Hematopoietic multipotent progenitor cell treated with erythropoietin and hydrocortisone succinate and interleukin-3 and kit ligand, for 15 days (in vitro differentiated cells): Measurements from ENCODE around the gene CASP10.
"Not testable (repeated sequence)": the region's sequence is repeated elsewhere in the genome, so short reads cannot be mapped to it uniquely, and the experiment has no call there.

Source experiments
- DNase-seq: peaks from one replicate; pipeline ENCODE4 v3.0.0-alpha.2; 2015; ENCODE audit warnings: low spot score

The CASP10 gene

GRCh38 chr2:201182650-201183364 is at the start of gene CASP10:
CASP10 (plus strand) TSS chr2:201183141; CDS start chr2:201185778, 2,637 bp downstream.
- peak; percentile 87 for DNase-seq

- DNase-seq: no peak
Measured at GRCh38 chr2:201135386-201135785, 47.6 kb upstream of the CASP10 start.

- DNase-seq: no peak
Measured at GRCh38 chr2:201136889-201137321, 46.0 kb upstream of the CASP10 start.

GRCh38 chr2:201137505-201138400 is 45.2 kb upstream of the CASP10 start:
- no peak for DNase-seq

GRCh38 chr2:201138401-201138970 is 44.5 kb upstream of the CASP10 start:
- DNase-seq: no peak

- DNase-seq: not testable (repeated sequence)
Measured at GRCh38 chr2:201138986-201139781, 43.8 kb upstream of the CASP10 start.

GRCh38 chr2:201139836-201140604 is 42.9 kb upstream of the CASP10 start:
- no peak for DNase-seq

- no peak for DNase-seq
Measured at GRCh38 chr2:201144101-201145051, 38.6 kb upstream of the CASP10 start.

GRCh38 chr2:201148434-201148990 is 34.4 kb upstream of the CASP10 start:
- DNase-seq: no peak

GRCh38 chr2:201149064-201149820 is 33.7 kb upstream of the CASP10 start:
- DNase-seq: no peak

GRCh38 chr2:201149821-201150165 is 33.1 kb upstream of the CASP10 start:
- DNase-seq: not testable (repeated sequence)

GRCh38 chr2:201150454-201151020 is 32.4 kb upstream of the CASP10 start:
- no peak for DNase-seq

GRCh38 chr2:201151127-201151981 is 31.6 kb upstream of the CASP10 start:
- DNase-seq: no peak

GRCh38 chr2:201152517-201152916 is 30.4 kb upstream of the CASP10 start:
- DNase-seq: no peak

- peak; percentile 36 for DNase-seq
Measured at GRCh38 chr2:201152999-201153815, 29.7 kb upstream of the CASP10 start.

- DNase-seq: no peak
Measured at GRCh38 chr2:201154615-201155399, 28.1 kb upstream of the CASP10 start.
